IPS-NIHi7 (cell line): Measurements from ENCODE around the gene ANKS1B.
"Not testable (repeated sequence)": the region's sequence is repeated elsewhere in the genome, so short reads cannot be mapped to it uniquely, and the experiment has no call there.

Source experiments
- DNase-seq: peaks from one replicate; pipeline ENCODE4 v3.0.0; 2012; ENCODE audit warnings: mixed read lengths; ENCODE audit errors: extremely low spot score

The ANKS1B gene

GRCh38 chr12:99009654-99010296, 975.0 kb downstream of the ANKS1B start:
- no peak for DNase-seq

DNA sequence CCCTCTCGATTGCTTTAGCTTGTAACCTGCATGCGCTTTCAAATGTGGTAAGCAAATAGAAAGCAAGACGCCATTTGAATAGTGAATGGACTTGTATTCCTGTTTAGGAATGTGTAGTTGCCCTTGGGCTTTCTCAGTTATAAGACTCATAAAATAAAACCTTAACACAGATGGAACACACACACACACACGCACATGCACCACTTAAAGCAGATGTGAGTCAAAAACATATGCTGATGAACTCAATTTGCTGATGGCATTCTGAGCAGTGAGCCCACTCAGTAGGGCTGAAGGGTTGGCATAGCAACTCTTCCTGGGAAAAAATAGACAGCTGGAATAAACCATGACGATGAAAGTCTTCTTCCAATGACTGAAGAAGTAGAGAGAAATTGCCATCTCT, 979.1 kb downstream of the ANKS1B start:
- no peak for DNase-seq

DNA sequence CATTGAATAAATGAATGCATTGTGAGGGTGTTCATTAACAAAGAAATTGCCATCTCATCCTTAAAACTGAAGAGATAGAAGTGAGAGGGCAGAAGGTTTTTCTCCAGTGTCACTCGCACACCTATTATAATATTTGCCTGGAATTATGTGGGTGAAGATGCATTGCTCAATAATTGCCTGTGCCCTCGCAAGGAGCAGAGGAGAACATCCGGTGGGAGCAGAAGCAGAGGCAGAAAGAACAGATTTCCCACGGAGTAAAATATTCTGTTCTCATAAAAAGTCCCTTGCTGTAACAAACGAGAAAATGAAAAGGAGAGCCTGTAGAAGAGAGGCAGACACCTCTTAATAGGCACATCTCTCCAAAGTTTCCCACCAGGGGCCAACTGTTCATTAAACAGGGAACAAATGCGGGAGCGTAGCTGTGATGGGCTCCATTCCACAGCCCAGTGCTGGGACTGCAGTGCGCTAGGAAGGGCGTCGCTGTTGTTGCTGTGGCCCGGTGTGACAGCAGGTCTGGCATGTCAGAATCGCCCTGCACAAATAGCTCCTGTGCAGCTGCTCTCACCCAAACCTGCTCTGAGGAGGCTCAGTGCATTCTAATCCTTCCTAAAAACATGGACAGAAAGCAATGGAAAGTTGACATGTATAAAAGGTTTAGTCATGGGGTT, 979.8 kb downstream of the ANKS1B start:
- DNase-seq: no peak

DNA sequence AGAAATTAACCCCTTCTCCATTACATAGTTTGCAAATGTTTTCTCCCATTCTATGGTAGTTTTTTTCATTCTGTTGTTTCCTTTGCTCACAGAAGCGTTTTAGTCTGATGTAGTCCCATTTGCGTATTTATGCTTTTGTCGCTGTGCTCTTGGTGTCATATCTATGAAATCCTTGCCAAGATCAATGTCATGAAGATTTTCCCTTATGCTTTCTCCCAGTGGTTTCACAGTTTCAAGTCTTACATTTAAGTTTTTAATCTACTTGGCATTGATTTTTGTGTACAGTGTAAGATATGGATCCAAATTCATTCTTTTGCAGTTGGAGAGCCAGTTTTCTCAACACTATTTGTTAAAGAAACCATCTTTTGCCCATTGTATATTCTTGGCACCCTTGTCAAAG, 982.0 kb downstream of the ANKS1B start:
- DNase-seq: no peak

DNA sequence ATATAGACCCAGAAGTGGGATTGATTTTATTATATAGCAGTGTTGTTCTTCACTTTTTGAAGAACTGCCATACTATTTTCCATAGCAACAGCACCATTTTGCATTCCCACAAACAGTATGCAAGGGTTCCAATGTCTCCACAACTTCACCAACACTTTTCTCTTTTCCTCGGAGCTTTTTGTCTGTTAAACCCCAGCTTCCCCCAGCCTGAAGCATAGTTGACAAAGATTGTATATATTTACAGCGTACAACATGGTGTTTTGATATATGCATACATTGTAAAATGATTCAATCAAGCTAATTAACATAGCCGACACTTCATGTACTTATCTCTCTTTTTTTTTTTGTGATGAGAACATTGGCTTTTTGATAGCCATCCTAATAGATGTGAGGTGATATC, 982.6 kb downstream of the ANKS1B start:
- no peak for DNase-seq

- DNase-seq: no peak
These were observed 985.2 kb downstream of the ANKS1B start for GRCh38 chr12:98999559-98999958.

- peak; percentile 54 for DNase-seq
These were observed 985.9 kb downstream of the ANKS1B start for GRCh38 chr12:98998697-98999299.

DNA sequence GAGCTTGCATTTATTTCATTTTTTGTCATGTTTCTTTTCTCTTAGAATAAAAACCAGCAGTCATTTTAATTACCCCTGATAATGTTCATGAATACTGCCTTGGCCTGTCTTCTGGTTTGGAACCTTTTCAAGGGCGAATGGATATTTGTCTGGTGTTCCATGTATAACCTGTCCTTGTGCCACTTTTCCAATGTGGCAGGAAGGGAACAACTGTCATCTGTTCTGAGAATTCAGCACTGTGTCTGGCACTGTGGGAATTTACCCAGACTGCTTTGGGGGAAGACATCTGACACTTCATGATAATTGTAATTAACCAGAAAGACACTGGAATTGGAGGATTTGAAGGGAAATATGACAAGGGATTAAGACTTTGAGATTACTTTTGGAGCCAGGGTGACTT, 986.8 kb downstream of the ANKS1B start:
- DNase-seq: no peak

- no peak for DNase-seq
These were observed 994.1 kb downstream of the ANKS1B start for GRCh38 chr12:98990648-98991047.

DNA sequence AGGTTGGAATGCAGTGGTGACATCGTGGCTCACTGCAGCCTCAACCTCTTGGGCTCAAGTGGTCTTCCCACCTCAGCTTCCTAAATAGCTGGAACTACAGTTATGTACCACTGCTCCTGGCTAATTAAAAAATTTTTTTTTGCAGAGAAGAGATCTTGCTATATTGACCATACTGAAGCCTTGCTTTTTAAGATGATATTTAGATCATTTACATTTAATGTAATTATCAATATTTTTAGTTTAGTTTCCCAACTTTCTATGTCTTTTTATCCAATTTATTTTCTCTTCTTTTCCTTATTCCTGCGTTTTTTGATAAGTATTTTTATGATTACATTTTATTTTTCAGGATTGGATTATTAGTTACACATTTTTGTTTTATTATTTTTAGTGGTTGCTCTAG, 999.6 kb downstream of the ANKS1B start:
- DNase-seq: no peak

GRCh38 chr12:98983647-98984046, 1001.1 kb downstream of the ANKS1B start:
- DNase-seq: no peak

DNA sequence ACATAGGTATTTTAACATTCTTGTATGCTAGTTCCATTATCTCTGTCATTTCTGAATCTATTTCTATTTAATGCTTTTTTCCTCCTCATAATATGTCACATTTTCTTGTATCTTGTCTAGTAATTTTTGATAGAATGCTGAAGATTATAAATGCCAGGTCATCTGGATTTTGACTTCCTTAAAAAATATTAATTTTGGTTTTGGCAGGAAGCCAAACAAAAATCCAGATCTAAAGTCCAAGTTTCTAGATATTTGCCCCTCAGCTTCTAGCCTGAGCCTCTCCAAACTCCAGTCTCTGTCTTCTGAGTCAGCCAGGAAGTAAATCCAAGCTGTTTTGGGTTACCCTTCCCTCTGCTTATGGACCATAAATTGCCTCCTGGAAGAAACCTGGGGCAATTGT, 1004.2 kb downstream of the ANKS1B start:
- no peak for DNase-seq

DNA sequence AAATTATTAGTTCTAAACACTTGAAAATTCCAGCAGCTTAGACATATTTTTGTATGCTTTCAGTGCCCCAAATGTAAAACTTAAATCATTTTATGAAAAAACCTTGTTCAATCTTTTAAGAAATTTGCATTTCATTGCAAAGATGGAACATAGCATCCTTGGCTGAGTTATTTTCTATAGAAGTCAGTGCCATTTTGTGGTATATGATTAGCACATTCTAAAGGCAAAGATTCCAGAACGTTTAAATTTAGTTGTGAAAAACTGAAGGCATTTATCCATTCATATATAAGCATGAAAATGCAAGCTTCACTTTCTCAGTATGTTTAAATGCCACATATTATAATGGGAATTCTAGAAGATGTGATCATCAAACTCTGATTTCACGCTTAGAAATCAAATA, 1007.5 kb downstream of the ANKS1B start:
- DNase-seq: no peak

DNA sequence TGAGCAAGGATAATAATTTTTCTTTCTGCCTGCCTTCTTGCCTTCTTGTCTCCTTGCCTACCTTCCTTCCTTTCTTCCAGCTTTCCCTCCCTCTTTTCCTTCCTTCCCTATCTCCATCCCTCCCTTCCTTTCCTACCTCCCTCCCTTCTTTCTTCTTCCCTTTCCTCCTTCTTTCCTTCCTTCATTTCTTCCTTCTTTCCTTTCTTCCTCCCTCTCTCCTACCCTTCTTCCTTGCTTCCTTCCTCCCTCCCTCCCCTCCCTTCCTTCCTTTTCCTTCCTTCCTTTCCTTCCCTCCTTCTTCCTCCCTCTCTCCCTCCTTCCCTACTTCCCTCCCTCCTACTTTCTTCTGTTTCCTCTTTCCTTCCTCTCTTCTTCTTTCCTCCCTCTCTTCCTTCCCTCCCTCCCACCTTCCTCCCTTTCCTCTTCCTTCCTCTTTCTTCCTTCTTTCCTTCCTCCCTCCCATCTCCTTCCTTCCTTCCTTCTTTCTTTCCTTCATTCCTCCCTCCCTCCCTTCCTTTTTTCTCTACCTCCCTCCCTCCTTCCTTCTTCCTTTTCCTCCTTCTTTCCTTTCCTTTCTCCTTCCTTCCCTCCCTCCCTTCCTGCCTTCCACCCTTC, 1009.9 kb downstream of the ANKS1B start:
- no peak for DNase-seq

GRCh38 chr12:98973395-98973794, 1011.3 kb downstream of the ANKS1B start:
- no peak for DNase-seq

DNA sequence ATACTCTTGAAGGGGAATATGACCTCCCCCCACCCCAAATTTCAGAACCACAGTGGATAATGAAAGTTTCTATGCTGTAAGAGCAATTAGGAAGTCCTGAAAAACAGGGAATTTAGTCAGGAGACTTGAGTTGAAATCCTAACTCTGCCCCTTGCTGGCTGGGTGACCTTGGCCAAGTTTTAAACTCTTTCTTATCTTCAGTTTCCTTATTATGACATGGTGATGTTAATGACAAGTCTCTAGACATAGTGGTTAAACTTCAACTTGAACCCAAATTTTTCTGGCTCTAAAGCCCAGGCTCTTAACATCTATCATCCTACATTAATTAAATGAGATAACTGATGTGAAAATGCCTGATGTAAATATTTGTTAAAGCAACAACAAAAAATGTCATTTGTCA, 1013.8 kb downstream of the ANKS1B start:
- DNase-seq: no peak

- DNase-seq: no peak
These were observed 1014.5 kb downstream of the ANKS1B start for GRCh38 chr12:98970210-98970609.

- no peak for DNase-seq
These were observed 1015.8 kb downstream of the ANKS1B start for GRCh38 chr12:98968896-98969295.

DNA sequence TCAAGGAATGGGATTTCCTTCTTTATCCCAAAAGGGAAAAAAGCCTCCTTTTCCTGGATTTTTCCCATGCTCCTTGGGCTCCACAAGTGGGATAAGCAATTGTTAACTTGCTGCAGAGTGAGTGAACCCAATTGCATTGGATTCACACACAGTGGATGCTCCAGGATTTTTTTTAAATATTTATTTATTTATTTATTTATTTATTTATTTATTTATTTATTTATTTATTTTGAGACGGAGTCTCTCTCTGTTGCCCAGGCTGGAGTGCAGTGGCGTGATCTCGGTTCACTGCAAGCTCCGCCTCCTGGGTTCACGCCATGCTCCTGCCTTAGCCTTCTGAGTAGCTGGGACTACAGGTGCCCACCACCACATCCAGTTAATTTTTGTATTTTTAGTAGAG, 1027.6 kb downstream of the ANKS1B start:
- DNase-seq: not testable (repeated sequence)

DNA sequence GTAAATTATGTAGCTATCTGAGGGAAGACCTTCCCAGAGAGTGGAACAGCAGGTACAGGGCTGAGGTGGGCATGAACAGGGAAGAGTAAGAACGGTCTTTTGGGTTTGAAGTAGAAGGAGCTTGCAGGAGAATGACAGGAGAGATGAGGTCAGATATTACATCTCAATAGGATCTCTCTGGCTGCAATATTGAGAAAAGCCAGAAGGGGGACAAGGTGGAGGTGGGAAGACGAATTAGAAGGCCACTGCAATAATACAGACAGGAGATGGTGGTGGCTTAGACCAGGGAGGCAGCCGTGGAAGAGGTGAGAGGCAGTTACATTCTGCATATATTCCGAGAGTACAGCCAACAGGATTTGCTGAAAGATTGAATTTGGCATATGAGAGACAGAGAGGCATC, 1029.5 kb downstream of the ANKS1B start:
- DNase-seq: peak; percentile 68

- no peak for DNase-seq
These were observed 1030.2 kb downstream of the ANKS1B start for GRCh38 chr12:98954506-98954905.

DNA sequence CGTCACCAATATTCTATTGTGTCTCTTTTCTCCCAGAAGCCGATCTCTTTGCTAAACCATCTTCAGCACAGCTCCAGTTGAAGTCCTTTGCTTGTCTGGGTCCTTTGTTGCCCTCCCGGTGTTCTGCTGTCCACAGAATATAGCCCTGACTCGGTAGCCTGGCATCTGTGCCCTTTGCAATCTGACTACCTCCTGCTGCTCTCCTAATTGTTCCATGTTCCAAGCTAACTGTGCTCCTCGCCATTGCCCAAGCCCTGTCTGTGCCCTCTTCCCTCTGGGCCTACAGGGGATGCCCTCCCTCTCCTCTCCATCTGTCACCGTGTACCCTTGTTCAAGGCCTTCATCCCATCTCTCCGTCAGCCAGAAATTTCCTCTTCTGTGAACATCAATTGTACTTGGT, 1033.3 kb downstream of the ANKS1B start:
- DNase-seq: no peak
